GM20000 (cell line): ENCODE results near the gene SRBD1.

ENCODE experiments used
- DNase-seq: peaks from one replicate; pipeline ENCODE4 v3.0.0; 2012; ENCODE audit warnings: low spot score
- CTCF ChIP-seq: IDR thresholded peaks from 2 replicates; pipeline ENCODE4 v1.5.1; 2012; ENCODE audit warnings: mild to moderate bottlenecking, control low read depth; ENCODE audit errors: extremely low read depth, missing control alignments

SRBD1 gene

GRCh38 chr2:45390441-45390840, 220.6 kb downstream of the SRBD1 start:
- no peak for DNase-seq
- no peak for TF ChIP-seq CTCF

GRCh38 chr2:45388541-45389100, 222.4 kb downstream of the SRBD1 start:
- DNase-seq = no peak
- TF ChIP-seq CTCF = no peak

DNA sequence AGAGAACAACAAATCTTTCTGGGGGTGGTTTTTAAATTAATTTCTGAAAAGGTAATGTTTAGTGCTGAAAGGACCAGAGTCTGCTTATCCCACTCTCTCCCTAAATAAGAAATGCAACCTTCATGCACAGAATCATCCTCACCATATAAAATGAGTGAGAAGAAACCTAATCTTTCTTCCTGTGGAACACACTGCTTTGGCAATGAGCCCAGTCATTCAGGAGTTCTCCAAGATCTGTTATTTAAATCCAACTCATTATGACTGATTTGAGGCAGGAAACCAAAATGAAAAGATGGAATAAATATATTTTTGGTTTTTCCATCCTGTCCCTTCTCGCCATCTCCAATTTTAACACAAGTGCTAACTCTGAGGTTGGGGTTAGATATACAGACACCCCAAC, 228.3 kb downstream of the SRBD1 start:
- no peak for DNase-seq
- TF ChIP-seq CTCF = no peak

DNA sequence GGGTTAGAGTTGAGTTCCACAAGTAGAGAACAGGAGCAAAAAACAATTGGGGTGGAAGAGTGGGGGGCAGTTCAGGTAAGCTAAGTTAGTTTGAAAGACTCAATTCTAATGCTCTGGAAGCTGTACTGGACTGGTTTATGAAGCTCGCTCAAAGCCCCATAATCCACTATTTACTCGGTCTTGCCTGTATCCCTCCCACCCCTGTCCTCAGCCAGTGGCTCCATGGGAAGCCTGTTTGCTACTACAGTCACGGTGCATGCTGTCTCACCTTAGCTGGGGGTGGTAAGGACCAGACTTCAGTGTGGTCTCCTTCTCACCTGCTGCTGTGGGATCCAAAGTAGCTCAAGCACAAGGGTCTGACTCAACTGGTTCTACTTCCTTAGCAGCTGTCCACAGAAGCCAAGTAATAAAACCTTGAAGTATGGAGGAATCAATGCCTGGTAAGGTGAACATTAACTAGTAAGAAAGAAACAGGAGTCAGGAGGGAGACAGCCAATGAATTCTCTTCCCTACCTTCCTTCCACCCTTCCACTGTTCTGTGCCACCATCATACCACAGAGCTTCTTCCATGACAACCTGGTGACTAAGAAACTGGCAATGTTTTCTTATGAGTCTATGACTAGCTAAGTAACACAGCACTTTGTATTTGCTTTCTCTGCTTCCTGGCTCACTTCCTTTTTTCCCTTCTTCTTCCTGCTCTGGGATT, 230.8 kb downstream of the SRBD1 start:
- TF ChIP-seq CTCF = no peak
- DNase-seq = no peak

- no peak for TF ChIP-seq CTCF
- no peak for DNase-seq
Measured at GRCh38 chr2:45379399-45380087, 231.5 kb downstream of the SRBD1 start.

DNA sequence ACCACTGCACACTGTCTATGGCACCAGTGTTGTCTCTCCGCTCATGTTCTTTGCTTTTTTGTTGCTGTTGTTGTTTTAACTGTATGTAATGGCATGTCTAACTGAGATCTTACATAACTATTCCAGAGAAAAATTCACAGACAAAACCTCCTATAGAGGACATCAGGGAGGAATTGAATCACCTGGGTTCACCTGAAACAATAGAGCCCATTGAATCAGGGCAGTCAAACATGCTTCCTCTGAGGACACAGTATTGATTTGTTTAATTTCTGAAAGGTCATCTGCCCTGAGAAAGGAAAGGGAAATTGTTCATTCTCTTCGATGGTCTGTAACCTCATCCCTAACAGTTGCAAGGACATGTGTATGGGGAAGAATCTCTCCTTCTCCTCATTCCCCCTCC, 237.5 kb downstream of the SRBD1 start:
- no peak for DNase-seq
- no peak for TF ChIP-seq CTCF

DNA sequence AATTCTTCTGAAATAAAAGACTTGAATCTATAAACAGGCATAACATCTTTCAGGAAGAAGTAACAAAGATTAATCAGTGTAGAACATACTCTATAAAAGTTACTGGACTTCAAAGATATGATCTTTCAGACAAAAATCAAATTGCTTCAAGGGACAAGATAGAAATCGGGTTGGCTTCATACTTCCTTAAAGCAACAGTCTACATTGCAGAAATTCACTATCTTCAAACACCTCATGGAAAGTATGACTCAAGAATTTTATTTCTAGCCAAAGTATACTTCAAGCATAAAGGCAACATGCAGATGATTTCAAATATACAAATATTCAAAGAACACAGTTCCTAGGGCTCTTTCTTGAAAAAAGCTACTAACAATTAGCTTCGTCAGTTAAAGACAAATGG, 240.7 kb downstream of the SRBD1 start:
- DNase-seq = no peak
- no peak for TF ChIP-seq CTCF
